ENCODE results near the gene ABTB2.
"Not testable (repeated sequence)": the region's sequence is repeated elsewhere in the genome, so short reads cannot be mapped to it uniquely, and the experiment has no call there.

The ABTB2 gene

GRCh38 chr11:34235189-34235588 lies 122.6 kb downstream of the ABTB2 start:
- no peak for DNase-seq
- intact Hi-C loops (cut with DNase I), result no loop called here

GRCh38 chr11:34234086-34234740 lies 123.6 kb downstream of the ABTB2 start:
- intact Hi-C loops (cut with DNase I), result no loop called here
- DNase-seq, result peak in 1 of 42 donors; percentile 11

GRCh38 chr11:34233215-34233614 lies 124.6 kb downstream of the ABTB2 start:
- DNase-seq, result no peak
- intact Hi-C loops (cut with DNase I), result no loop called here

- DNase-seq, result no peak
- intact Hi-C loops (cut with DNase I), result no loop called here
These were observed 125.0 kb downstream of the ABTB2 start for GRCh38 chr11:34232807-34233206.

- no peak for DNase-seq
- intact Hi-C loops (cut with DNase I), result no loop called here
These were observed 131.6 kb downstream of the ABTB2 start for GRCh38 chr11:34226210-34226609.

- DNase-seq, result no peak
- intact Hi-C loops (cut with DNase I), result no loop called here
These were observed 132.7 kb downstream of the ABTB2 start for GRCh38 chr11:34225091-34225490.

- intact Hi-C loops (cut with DNase I), result no loop called here
- DNase-seq, result no peak
These were observed 133.3 kb downstream of the ABTB2 start for GRCh38 chr11:34224434-34224966.

GRCh38 chr11:34223907-34224306 lies 133.9 kb downstream of the ABTB2 start:
- DNase-seq, result no peak
- intact Hi-C loops (cut with DNase I), result no loop called here

GRCh38 chr11:34223021-34223813 lies 134.6 kb downstream of the ABTB2 start:
- peak in 2 of 42 donors; percentile 50 to 56 for DNase-seq
- intact Hi-C loops (cut with DNase I), result no loop called here

GRCh38 chr11:34222030-34222429 lies 135.8 kb downstream of the ABTB2 start:
- intact Hi-C loops (cut with DNase I), result no loop called here
- no peak for DNase-seq

- intact Hi-C loops (cut with DNase I), result no loop called here
- DNase-seq, result no peak
These were observed 137.9 kb downstream of the ABTB2 start for GRCh38 chr11:34219941-34220370.

GRCh38 chr11:34219279-34219678 lies 138.5 kb downstream of the ABTB2 start:
- DNase-seq, result no peak
- intact Hi-C loops (cut with DNase I), result no loop called here

GRCh38 chr11:34218756-34219155 lies 139.1 kb downstream of the ABTB2 start:
- DNase-seq; intact Hi-C loops (cut with DNase I): not testable (repeated sequence)

- intact Hi-C loops (cut with DNase I), result no loop called here
- no peak for DNase-seq
These were observed 139.7 kb downstream of the ABTB2 start for GRCh38 chr11:34218067-34218466.

- DNase-seq, result no peak
These were observed 141.1 kb downstream of the ABTB2 start for GRCh38 chr11:34216706-34217105.

GRCh38 chr11:34215806-34216453 lies 141.9 kb downstream of the ABTB2 start:
- intact Hi-C loops (cut with DNase I), result no loop called here
- DNase-seq, result no peak

More at GRCh38 chr11:34216706-34217105, 141.1 kb downstream of the ABTB2 start:
- intact Hi-C loops (cut with DNase I), result no loop called here

GRCh38 chr11:34214961-34215805 lies 142.6 kb downstream of the ABTB2 start:
- no peak for DNase-seq

GRCh38 chr11:34213366-34213765 lies 144.4 kb downstream of the ABTB2 start:
- intact Hi-C loops (cut with DNase I), result no loop called here
- no peak for DNase-seq

More at GRCh38 chr11:34214961-34215805, 142.6 kb downstream of the ABTB2 start:
- intact Hi-C loops (cut with DNase I), result no loop called here

- intact Hi-C loops (cut with DNase I), result no loop called here
These were observed 145.2 kb downstream of the ABTB2 start for GRCh38 chr11:34212566-34212965.

More at GRCh38 chr11:34212566-34212965, 145.2 kb downstream of the ABTB2 start:
- DNase-seq, result no peak
